ENCODE results near the gene CBLN3.
"Not testable (repeated sequence)": the region's sequence is repeated elsewhere in the genome, so short reads cannot be mapped to it uniquely, and the experiment has no call there.

CBLN3 gene

DNA sequence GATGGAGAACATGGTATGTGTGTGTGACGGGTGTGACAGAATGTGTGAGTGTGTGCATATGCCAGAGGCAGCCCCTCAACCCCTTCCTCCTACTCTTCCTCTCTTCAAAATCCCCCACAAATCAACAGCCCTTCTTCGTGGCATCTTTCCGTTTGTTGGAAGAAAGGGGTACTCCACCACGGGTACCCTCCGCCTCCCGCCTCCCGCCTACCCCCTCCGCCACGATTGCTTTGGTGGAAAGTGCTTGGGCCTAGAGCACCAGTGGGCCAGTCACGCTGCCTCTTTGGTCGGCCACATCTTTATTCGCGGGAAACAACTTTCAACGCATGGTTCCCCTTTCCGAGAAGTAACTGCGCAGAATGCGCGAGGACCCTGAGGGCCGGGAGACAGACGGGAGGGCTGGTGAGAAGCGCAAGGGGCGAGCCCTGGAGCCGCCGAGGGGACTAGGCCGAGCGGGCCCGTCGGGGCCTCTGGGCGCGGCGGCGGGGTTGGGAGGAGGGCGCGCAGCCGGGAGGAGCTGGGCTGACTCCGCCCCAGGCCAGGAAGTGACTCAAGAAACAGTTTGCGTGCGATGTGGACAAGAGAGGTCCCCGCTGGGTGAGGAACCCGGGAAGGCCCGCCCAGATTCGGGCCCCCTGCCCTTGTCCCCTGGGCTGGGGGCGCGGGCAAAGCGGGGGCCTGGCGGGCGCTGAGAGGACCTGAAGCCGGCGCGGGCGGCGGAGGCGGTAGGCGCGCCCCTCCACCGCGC is at the start of gene CBLN3, which contains the start of gene KHNYN:
CBLN3 (minus strand) TSS at position 274 of the 748 bp plus-strand sequence. CDS start 614 bp downstream, outside the sequence.
KHNYN (plus strand) TSS at position 560 of the 748 bp plus-strand sequence. CDS start 777 bp downstream, outside the sequence.
- peak; percentile 16 for DNase-seq

DNA sequence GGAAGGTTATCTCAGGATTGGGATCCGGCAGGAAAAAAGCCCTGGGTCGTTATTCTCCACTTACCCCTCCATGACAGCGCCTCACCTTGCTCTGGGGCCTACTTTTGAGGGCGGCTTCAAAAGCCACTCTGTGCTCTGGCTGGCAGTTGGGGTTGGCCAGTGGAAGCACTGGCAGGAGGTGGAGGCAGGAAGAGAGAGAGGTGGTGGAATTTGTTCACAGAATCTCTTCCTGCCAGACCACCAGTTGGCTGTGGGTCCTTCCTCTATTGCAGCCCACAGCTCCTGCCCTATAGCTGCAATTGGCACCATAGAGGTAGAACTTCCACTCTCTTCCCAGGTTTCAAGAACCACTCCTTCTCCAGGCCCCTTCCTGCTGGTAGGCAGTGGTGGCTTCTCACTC is 45.8 kb upstream of the CBLN3 start:
- DNase-seq = no peak

DNA sequence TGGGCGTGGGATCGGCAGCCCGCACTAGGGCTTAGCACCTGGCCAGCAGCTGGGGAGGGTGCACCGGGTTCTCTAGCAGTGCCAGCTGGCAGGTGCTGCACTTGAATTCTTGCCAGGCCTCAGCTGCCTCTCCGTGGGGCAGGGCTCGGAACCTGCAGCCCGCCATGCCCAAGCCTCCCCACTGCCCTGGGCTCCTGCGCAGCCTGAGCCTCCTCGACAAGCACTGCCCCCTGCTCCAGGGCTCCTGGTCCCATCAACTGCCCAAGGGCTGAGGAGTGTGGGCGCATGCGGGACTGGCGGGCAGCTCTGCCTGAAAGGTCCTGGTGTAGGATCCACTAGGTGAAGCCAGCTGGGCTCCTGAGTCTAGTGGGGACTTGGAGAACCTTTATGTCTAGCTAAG is 43.7 kb upstream of the CBLN3 start:
- DNase-seq = no peak

DNA sequence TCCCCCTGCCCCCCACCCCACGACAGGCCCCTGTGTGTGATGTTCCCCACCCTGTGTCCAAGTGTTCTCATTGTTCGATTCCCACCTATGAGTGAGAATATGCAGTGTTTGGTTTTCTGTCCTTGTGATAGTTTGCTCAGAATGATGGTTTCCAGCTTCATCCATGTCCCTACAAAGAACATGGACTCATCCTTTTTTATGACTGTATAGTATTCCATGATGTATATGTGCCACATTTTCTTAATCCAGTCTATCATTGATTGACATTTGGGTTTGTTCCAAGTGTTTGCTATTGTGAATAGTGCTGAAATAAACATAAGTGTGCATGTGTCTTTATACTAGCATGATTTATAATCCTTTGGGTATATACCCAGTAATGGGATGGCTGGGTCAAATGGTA is 41.0 kb upstream of the CBLN3 start:
- DNase-seq = not testable (repeated sequence)

DNA sequence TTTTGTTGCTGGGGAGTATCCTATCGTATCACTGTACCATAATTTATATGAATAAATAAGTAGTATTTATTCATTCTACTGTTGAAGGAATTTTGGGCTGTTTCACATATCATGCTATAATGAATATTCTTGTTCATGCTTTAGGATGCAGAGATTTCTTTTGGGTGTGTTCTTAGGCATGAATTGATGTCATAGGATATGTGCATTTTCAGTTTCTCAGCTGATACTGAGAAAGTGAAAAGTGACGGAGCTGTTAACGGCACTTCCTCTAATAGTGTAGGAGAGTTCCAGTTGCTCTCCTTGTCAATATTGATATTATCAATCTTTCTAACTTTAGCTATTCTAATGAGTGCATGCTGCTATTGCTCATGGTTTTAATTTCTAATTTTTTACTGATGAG is 36.3 kb upstream of the CBLN3 start:
- no peak for DNase-seq

DNA sequence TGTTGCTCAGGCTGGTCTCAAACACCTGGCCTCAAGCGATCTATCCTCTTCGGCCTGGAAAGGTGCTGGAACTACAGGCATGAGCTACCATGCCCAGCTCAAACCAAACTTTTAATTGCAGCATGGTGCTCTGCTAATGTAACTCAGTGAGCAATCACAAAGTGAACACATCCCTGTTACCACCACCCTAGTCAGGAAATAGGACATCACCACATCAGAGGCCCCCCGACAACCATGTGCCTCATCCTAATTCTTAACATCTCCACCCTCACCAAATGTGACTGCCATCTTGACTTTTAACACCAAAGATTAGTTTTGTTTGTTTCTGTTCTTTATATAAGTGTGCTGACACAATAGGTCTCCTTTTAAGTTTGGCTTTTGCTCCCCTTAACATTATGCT is 35.9 kb upstream of the CBLN3 start:
- DNase-seq = no peak

DNA sequence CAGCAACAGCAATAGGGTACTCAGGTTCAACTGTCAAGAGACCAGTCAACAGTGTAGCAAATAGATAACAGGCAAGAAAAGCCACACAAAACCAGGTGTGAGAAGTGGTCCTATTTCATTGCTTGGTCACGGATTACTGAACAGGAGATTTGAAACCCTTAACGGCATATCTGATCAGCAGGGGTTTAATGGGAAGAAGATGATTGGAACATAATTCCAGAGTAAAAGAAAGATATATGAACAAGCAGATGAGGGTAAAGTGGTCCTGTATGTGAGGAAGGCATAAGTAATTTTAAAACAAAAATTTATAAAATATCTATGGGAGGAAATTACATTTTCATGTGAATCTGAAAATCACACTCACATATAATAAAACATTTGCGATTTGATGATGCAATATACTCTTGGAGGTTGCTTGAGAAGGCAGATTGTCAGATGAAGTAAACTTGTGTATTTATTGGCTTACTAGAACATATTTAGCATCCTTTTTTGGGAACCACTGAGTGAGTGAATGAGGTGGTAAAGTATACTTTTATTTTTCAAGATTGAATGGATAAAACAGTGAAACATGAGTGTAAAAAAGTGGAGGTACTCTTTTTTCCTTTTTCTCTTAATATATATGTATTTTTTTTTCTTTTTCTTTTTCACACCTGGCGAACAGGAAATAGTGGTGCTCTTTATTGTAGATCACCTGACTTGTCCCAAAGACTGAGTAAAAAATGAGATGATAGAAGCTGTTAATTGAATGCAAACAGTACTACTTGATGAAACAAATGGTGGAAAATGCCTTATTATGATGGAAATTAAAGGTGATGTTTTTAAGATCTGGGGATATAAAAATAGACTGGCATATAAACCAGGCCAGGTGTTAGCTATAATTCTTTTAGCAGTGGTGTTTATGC is 34.7 kb upstream of the CBLN3 start:
- DNase-seq = no peak

DNA sequence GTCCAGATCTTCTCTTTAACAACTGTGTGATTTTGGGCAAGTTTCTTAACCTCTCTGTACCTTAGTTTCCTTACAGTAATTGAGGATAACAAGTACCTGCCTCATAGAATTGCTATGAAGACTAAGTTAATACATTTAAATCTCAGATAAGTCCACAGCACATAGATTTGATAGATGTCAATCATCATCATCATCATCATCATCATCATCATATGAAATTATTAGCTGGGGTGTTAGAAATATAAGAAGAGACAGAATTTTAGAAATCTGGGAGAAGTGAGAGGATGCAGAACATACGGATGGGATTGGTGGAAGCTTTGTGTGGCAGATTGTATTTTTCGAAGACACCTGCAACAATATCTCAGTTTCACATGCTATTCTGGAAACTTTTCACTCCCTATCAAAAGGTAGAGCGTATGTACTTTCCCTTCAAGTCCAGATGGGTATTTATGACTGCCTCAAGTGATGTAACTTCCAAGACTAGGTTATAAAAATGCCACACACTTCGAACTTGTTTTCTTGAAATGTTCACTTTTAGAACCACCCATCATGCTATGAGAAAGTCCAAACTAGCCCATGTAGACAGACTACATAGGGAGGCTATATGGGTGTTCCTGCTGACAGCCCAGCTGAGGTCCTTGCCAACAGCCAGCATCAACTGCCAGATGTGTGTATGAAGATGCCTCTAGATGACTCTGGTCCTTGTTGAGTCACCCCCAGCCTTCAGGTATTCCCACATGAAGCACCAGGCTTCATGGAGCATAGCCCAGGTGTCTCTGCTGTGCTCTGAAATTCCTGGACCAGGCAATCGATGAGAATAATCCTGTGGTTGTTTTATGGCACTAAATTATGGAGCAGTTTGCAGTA is 33.8 kb upstream of the CBLN3 start:
- no peak for DNase-seq

DNA sequence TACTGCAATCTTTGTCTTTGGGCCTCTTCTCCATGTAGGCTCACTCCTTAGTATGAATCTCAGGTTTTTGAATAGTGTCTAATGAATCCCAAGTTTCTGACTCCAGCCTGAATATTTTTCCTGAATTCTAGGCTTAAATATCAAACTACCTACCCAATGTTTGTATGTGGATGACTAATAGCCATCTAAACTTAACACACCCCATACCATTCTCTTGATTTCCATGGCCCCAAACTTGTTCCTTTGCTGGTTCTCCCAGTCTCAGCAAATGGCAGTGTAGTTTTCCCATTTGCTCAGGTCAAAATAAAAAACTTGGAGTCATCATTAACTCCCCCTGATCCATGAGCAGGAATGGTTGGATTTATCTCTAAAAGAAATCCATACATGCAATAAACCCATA is 31.9 kb upstream of the CBLN3 start:
- no peak for DNase-seq

DNA sequence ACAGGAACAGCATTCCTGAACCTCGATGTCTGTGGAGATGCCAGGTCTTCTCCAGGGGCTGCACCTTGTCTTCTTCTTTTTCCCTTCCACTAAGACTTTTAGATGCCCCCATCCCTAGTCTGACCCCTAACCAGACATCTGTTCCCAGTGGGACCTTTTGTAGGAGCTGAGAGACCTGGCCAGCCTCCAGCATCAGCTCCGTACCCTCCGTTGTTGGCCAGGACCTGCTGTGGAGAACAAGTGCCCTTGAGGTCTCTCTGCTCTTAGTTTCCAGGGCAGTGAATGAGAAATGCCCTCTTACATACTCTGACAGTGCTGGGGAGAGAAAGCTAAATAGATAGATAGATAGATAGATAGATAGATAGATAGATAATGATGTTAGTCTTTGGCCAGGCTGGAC is 29.9 kb upstream of the CBLN3 start:
- DNase-seq = no peak

DNA sequence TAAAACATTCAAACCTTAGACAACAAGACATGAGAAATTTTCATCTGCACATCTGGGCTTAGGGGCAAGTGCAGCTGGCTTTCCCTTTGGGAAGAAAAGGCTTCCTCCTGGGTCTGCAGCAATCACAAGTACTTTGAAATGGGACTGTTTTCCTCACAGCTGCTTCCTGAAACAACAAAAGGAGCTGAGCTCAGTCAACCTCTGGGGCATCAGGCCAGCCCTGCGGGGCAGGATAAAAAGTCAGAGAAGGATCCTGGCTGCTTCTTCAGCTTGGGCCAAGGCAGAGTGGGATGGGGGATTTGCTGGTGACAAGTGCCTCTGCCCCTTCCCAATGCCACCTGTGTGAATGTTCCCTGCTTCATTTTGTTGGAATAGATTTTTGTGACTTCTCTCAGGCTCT is 29.3 kb upstream of the CBLN3 start:
- DNase-seq = no peak

DNA sequence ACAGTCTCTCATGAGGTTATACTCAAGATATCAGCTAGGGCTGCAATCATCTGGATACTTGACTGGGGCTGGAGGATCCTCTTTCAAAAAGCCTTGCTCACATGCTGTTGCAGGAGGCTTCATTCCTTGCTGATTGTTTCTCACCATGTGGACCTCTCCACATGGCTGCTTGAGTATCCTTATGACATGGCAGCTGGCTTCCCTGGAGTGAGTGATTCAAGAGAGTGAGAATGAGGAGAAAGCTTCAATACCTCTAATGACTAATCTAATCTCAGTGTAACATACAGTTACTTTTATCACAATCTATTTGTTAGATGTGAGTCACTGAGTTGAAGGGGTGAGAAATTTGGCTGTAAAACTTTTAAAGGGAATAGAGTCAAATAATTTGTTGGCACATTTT is 27.5 kb upstream of the CBLN3 start:
- DNase-seq = no peak

DNA sequence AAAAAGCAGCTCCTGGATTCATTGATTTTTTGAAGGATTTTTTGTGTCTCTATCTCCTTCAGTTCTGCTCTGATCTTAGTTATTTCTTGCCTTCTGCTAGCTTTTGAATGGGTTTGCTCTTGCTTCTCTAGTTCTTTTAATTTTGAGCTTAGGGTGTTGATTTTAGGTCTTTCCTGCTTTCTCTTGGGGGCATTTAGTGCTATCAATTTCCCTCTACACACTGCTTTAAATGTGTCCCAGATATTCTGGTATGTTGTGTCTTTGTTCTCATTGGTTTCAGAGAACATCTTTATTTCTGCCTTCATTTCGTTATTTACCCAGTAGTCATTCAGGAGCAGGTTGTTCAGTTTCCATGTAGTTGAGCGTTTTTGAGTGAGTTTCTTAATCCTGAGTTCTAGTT is 21.4 kb upstream of the CBLN3 start:
- not testable (repeated sequence) for DNase-seq

DNA sequence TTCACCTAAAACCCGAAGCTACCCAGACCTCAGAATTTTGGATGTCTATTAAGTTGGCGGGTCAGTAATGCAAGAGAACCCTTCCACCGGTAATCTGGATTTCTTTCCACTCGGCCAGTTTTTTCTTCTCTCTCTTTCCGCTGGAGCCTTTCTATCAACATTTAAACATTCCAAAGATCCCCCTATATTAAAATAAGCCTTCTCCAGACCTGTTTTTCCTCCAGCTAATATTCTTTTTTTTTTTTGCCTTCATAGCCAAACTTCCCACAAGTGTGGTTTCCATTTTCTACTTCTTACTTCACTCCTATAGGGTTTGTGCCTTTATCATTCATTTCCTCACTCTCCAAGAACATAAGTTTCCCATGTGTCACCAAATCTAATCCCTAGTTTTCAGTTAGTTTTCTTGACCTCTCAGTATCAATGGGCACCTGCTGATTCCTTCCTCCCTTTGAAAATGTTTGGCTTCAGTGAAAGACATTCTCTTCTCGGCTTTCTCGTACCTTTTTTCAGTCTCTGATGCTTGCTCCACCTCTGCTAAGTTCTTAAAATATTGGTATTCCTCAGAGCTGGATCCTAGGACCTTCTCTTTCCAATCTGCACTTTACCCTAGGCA is 13.7 kb upstream of the CBLN3 start:
- DNase-seq = no peak

DNA sequence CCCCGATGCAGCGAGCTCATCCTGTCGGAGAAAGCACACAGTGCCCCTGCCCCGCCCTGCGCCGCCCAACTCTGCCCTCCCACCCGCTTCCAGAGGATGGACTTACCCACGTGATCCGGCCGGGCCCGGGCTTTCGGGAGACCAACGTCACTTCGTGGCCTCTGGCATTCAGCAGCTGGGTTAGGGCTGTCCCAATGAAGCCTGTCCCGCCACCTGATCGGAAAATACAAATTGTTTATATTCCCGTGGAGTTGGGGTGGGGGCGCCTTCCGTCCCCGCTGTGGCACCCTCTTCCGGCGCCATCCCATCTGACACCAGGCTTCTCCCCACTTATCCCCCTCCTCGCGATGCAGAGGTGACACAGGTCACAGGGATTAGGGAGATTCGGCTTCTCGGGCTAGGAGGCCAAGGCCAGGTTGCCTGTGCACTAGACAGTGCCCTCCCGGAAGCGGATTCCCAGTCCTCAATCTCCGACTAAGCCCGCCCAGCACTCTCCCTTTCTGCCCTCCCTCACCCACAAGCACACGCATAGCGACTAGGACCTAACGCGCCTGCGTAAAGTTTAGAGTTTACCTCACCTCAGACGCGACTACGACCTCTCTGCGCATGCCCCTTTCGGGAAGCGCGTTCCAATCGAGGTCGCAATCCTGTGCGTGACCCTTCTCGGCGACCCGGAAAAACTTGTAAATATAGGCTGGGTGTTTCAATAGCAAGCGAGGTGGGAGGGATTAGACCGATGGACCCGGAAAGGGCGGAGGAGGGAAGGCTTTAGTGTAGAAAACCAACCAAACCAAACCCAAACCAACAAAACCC is 13.0 kb upstream of the CBLN3 start, which contains the start of gene SDR39U1:
SDR39U1 (minus strand) TSS at position 537 of the 813 bp plus-strand sequence; CDS start at position 530, 7 bp downstream.
- peak; percentile 97 for DNase-seq

DNA sequence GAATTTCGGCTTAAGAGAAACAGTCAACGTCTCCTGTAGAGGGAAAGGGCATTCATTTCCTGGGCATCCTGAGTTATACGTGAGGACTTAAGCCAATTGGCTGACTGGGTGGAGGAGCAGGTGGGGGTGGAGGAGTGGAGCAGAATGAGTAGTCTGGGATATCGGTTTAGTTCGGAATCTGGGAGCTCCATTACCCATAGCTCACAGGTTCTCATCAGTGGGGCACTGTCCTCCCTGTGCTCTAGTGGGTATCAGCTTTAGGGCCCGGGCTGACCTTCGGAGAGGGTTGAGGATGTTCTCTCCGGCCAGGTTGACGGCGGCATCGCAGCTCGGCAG is 12.4 kb upstream of the CBLN3 start:
- DNase-seq = no peak

DNA sequence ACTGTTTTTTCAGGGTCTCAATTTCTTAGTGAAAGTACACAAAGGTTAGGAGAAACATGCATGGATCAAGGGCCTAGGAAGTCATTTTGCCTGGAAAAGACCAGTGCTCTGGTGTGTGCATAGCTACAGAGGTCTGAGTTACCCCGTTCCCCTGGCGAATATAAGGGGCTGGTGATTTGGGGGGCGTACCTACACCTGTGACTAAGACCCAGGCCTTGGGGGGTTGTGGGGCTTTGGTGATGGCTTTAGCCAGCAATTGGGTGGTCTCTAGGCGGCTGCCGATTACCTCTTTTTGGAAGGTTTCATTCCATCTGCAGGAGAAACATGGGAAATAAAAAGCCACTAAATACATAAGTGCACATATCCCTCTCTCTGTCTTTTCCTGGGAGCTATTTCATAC is 12.0 kb upstream of the CBLN3 start:
- no peak for DNase-seq

DNA sequence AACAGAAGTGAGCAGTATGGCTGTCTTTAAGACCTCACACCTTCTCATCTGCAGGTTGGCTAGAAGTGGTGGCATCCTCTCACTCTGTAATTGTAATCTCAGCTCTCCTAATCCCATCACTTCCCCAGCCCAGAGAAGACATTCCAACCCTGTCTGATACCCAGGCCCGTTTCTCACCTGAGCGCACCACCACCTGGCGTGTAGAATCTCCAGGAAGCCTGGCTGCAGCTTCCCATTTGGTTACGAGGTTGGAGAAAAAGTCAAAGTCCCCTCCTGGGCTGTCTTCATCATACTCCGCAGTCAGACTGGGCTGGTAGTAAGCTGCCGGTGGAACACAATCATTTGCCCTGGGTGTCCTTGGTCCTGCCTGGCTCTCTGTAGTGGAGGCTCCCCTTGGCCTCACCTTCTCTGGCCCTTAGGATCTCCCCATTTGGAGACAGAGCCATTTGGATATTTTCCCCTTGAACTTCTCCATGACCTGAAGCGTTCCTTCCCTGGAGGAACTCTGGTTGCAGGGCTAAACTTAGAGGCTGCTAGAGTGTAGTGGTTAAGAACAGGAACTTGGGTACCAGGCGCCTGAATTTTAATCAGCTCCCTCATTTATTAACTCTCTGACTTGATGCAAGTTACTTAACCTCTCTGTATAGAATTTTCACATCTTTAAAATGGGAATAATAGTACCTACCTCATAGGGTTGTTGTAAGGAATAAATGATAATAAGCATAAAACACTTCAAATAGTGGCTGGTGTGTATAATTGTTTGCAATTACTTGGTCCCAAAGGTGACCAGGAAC is 11.3 kb upstream of the CBLN3 start:
- DNase-seq = no peak

DNA sequence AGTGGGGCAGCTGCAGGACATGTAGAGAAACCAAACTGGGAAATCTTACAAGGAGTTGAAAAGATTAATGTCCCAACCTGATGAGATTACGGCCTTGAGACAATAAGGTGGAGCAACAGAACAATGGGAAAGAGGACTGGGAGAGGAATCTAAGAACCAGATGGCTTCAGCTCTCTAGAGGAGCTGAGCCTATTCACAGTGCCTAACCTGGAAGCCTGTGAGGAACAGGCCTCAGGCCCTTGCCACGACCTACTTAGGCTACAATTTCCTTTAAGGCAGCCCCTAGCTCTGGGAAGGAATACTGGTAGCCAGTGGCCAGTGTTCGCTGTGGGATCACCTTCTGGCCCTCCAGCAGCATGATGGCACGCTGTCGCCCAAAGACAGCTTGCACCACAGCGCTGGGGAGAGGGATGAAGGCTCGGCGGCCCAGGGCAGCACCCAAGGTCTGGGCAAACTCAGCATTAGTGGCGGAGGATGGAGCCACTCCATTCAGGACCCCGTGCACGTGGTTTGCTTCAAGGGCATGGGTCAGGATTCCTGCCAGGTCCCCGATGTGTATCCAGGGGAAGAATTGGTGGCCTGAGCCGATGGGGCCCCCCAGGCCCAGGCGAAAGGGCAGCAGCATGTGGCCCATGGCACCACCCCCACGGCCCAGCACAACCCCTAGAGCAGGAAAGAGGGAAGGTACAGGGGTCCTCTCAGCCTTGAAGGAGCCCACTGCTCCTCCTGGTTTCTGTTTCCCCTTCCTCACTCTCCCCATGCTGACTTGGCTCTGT is 10.6 kb upstream of the CBLN3 start:
- no peak for DNase-seq

DNA sequence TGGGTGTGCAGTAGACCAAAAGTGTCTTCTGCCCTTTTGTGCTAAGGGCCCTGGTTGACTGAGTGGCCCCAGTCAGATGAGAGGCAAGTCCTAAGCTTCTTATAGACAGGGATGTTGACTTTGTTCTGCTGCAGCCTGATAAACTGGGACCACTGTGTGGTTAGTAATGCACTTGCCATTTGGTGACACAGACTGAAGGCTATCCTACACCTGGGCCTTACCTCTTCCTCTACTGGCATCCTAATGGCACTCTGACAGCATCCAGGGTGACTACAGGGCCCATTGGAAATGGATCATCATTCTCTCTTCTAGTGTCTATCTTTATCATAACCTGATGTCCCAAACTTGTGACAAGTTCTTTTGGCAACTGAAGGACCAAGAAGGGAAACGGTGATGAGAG is 9.8 kb upstream of the CBLN3 start:
- no peak for DNase-seq
